Esophagus muscularis mucosa (tissue), 4 donors: ENCODE results near the gene PICALM.

Source experiments
- EP300 ChIP-seq: sonication (generic); formaldehyde crosslinking; IDR thresholded peaks from one replicate; pipeline ENCODE4 v1.6.1; 2017; ENCODE audit warnings: antibody characterized with exemption
- POLR2A ChIP-seq: fragments of 450-650 bp; IDR thresholded peaks from one replicate; pipeline ENCODE4 v1.6.1; 2017; ENCODE audit warnings: antibody characterized with exemption, moderate library complexity, mild to moderate bottlenecking, low read depth
- TF ChIP-seq, protein P1 (sequence below), 3 experiments: fragments of 200-600 bp in 2 of 3; fragments of 450-650 bp in 1 of 3; sonication (generic) in 2 of 3; IDR thresholded peaks; one replicate each; pipeline ENCODE4 v1.5.1; 2017 to 2019; ENCODE audit warnings: antibody characterized with exemption in 3 of 3, mild to moderate bottlenecking in 2 of 3, moderate library complexity in 1 of 3

DNA sequence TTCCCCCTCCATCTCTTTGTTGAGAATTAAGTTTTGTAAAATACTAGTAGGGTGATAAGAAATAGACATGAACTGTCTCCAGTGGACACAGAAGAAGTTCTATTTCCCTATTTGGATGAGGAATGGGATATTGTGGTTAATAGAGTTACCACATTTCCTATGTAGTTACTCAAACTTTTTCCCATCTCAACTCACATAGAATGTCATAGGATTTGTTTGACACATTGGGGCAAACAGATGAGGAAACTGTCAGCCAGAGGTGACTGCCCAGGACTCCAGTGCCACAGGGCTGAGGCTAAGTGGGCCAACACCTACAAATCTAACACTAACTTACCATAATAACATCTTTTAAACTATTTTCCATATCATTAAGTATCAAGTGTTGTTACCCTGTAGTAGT lies 155.4 kb downstream of the PICALM start:
- TF ChIP-seq, protein P1, sequence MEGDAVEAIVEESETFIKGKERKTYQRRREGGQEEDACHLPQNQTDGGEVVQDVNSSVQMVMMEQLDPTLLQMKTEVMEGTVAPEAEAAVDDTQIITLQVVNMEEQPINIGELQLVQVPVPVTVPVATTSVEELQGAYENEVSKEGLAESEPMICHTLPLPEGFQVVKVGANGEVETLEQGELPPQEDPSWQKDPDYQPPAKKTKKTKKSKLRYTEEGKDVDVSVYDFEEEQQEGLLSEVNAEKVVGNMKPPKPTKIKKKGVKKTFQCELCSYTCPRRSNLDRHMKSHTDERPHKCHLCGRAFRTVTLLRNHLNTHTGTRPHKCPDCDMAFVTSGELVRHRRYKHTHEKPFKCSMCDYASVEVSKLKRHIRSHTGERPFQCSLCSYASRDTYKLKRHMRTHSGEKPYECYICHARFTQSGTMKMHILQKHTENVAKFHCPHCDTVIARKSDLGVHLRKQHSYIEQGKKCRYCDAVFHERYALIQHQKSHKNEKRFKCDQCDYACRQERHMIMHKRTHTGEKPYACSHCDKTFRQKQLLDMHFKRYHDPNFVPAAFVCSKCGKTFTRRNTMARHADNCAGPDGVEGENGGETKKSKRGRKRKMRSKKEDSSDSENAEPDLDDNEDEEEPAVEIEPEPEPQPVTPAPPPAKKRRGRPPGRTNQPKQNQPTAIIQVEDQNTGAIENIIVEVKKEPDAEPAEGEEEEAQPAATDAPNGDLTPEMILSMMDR (IDR thresholded peaks at IDR 0.05): no peak
- TF ChIP-seq POLR2A (no peak), EP300 (no peak)
